Fibroblast of skin of scalp (primary cell): ENCODE data around the gene PRDM1.

Experiments used
- DNase-seq: peaks from one replicate; pipeline ENCODE4 v3.0.0-alpha.2; 2013

The PRDM1 gene

DNA sequence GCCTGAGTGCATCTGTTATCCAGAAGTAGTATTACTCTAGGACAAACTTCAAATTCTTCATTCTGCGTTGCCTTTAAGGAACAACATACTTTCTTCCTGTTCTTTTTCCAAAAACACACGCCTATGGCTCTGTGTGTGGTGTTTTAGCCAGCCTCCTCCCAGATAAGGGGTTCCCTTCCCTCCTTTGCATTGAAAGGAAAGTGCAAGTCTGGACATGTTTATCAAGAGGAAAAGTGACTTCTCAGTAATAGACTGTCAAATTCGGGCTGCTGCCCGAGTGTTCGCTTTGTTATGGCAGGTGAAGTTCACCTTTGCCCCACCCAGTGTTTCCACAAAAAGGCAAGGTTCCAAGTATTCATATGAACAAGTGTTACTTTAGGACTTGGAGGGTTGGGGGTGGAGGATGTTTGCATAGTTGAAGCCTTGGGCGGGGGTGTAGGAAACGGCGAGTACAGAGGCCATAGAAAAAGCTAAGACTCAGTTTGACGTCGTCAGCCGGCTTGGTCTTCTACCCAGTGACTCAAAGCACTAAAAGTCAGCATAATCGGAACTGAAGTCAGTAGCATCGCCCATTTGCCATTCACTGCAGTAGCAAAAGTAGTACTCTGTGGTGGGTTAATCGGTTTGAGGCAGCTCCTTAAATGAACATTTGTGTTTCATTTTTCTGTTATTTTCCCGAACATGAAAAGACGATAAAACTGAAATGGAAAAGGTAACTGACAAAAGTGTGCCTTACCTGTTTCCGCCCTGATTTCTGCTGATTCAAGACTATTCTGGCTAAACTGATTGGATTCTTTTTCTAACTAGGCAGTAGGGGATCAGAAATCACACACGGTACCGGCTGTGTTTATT is 12.5 kb downstream of the PRDM1 start:
- DNase-seq, result peak; percentile 64

DNA sequence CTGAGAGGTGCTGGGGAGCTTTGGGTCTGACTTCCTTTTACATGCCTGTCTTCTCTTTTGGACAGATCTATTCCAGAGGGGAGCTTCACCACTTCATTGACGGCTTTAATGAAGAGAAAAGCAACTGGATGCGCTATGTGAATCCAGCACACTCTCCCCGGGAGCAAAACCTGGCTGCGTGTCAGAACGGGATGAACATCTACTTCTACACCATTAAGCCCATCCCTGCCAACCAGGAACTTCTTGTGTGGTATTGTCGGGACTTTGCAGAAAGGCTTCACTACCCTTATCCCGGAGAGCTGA is 13.1 kb downstream of the PRDM1 start:
- peak; percentile 55 for DNase-seq

DNA sequence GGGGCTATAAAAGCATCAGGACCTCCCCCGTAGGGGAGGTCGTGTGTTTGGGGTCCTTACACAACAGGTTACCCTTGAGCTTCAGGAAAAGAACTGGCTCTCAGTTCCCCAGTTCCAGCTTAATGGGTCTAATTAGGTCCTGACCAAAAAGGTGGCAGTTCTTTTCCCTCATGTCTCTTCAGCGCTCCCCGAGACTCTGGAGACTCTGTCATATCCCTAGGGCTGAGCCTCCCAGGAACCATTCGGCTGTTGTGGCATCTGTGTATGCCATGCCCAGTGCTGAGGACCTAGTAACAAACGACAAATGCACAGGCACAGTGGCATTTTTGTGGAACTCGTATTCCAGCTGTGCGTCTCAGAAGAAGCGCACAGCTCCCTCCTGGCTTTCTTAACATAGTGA is 14.6 kb downstream of the PRDM1 start:
- no peak for DNase-seq

DNA sequence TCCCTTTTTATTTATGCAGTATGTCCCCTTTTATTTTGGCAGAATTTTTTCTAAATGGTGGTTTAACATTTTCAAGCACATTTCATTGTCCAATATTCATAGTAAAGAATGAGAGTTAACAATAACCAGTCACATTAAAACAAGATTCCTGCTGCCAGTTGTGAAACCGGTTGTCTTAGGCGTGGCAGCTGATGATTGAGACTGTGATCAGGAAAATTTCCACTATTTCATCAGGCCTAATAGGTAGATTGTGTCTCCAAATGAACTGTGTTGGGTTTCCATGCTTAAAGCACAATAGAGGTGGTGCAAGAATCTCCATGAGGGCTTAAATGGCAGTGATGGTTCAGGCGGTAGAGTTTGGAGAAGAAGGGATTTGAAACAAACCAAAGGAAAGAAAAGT is 15.3 kb downstream of the PRDM1 start:
- no peak for DNase-seq

DNA sequence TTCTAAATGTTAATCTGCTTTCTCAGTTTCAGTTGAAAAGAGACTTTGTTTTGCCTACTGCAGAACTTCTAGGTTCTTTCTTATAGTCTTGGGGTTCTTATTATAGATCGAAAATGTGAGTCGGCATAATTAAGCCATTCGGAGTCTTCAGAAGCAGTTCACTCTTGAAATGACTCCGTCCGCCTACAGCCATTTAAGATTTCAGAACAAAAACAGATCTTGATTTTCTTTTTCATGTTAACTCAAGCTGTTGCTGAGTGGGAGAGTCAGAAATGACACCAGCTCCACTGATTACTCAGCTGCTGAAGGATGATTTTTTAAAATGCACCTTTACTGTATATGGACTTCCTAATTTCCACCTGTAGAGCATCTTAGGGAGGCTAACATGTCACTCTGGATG is 15.9 kb downstream of the PRDM1 start:
- DNase-seq, result no peak

DNA sequence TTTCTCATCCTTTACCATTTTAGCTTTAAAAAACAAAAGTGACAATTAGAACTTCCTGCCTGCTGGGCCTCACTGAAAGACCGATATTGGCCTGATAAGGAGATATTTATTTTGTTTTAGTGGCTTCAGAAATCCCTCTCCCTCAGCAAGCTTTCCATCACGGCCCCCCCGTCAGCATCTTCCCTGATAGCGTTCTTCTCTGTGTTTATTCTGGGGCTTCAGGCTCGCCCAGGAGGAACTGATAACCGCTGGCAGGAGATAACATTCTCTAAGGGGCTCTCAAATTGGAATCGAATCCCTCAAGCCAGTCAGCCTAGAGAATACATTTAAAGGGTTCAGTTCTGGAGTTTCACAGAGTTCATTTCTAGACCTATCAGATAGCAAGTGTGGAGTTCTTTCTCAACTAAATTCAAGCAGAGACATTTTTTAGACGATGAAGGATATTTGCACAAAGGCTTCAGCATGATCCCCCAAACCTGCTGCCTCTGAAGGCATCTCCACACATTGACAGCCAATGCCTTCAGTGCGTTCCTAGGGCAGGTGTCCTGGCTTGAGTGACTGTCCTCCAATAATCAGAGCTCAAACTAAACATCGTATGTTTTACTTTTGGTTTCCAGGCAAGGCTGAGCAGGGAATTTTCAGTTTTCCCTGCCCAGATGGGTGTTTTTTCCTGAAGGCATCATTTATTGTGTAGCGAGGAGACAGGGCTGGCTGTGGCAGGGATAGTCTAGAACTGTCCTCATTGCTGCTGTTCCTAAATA is 17.0 kb downstream of the PRDM1 start:
- no peak for DNase-seq

DNA sequence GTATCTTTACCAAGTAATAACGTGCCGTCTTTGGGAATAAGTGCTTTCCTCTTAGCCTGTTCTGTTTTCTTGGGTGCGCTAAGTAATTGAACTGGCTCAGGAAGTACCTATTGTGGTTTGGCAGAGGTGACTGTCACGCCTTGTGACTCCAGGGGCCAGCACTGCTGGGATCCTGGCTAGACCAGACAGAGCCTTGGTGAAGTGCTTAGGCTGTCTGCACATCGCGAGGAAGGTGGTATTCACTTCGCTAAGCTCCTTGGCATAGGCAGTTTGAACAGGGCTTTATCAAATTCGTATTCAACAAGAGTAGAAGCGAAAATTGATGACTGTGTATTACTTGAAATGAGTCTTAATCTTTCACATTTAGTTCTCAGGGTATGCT is 17.6 kb downstream of the PRDM1 start:
- DNase-seq, result no peak

DNA sequence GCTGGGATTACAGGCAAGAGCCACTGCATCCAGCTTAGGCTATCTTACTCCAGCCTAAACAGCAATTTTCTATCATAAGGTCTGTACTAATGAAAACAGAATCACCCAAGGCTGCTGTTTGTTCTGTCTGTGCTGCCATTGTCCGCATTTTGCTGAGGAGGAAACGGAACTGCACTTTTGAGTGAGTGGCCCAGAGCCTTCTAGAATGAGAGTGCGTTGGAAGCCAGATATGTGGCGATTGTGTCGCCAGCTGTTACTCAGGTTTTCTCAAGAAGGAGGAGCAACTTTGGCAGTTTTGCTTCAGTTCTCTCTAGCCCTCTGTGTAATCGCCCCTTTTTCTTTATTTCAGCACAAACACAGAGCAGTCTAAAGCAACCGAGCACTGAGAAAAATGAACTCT is 18.3 kb downstream of the PRDM1 start:
- no peak for DNase-seq

DNA sequence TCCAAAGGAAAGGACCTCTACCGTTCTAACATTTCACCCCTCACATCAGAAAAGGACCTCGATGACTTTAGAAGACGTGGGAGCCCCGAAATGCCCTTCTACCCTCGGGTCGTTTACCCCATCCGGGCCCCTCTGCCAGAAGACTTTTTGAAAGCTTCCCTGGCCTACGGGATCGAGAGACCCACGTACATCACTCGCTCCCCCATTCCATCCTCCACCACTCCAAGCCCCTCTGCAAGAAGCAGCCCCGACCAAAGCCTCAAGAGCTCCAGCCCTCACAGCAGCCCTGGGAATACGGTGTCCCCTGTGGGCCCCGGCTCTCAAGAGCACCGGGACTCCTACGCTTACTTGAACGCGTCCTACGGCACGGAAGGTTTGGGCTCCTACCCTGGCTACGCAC is 18.8 kb downstream of the PRDM1 start:
- DNase-seq, result no peak

DNA sequence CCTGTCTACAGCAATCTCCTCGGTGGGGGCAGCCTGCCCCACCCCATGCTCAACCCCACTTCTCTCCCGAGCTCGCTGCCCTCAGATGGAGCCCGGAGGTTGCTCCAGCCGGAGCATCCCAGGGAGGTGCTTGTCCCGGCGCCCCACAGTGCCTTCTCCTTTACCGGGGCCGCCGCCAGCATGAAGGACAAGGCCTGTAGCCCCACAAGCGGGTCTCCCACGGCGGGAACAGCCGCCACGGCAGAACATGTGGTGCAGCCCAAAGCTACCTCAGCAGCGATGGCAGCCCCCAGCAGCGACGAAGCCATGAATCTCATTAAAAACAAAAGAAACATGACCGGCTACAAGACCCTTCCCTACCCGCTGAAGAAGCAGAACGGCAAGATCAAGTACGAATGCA is 19.4 kb downstream of the PRDM1 start:
- DNase-seq, result no peak

DNA sequence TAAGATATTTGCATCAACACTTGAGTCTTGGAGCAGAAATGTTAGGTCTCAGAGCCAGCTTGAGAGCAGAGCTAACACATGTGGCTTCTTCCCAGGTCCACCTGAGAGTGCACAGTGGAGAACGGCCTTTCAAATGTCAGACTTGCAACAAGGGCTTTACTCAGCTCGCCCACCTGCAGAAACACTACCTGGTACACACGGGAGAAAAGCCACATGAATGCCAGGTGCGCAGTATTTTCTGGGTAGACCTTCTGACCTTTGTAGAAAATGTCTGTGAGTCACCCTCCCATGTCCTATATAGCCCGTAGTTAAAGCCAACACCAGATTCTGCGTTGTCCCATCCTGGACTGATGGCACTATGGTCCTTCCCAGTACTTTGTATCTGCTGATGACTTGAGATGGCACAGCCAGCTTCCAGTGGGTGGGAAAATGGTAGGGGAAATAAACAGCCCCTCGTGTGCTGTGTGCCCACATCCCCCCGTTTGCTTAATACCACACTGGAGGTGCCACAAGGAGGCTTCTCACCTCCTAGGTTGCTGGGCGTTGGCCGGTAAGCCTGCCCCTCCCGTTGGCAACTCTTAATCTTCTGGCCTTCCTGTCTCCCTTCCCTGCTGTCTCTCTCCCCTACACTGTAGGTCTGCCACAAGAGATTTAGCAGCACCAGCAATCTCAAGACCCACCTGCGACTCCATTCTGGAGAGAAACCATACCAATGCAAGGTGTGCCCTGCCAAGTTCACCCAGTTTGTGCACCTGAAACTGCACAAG is 20.3 kb downstream of the PRDM1 start:
- no peak for DNase-seq

DNA sequence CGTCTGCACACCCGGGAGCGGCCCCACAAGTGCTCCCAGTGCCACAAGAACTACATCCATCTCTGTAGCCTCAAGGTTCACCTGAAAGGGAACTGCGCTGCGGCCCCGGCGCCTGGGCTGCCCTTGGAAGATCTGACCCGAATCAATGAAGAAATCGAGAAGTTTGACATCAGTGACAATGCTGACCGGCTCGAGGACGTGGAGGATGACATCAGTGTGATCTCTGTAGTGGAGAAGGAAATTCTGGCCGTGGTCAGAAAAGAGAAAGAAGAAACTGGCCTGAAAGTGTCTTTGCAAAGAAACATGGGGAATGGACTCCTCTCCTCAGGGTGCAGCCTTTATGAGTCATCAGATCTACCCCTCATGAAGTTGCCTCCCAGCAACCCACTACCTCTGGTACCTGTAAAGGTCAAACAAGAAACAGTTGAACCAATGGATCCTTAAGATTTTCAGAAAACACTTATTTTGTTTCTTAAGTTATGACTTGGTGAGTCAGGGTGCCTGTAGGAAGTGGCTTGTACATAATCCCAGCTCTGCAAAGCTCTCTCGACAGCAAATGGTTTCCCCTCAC is 21.0 kb downstream of the PRDM1 start:
- no peak for DNase-seq

DNA sequence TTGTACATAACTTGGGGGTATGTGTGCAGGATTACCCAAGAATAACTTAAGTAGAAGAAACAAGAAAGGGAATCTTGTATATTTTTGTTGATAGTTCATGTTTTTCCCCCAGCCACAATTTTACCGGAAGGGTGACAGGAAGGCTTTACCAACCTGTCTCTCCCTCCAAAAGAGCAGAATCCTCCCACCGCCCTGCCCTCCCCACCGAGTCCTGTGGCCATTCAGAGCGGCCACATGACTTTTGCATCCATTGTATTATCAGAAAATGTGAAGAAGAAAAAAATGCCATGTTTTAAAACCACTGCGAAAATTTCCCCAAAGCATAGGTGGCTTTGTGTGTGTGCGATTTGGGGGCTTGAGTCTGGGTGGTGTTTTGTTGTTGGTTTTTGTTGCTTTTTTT is 22.0 kb downstream of the PRDM1 start:
- no peak for DNase-seq

DNA sequence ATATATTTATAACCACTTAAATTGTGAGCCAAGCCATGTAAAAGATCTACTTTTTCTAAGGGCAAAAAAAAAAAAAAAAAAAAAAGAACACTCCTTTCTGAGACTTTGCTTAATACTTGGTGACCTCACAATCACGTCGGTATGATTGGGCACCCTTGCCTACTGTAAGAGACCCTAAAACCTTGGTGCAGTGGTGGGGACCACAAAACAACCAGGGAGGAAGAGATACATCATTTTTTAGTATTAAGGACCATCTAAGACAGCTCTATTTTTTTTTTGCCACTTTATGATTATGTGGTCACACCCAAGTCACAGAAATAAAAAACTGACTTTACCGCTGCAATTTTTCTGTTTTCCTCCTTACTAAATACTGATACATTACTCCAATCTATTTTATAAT is 22.9 kb downstream of the PRDM1 start:
- DNase-seq, result no peak

DNA sequence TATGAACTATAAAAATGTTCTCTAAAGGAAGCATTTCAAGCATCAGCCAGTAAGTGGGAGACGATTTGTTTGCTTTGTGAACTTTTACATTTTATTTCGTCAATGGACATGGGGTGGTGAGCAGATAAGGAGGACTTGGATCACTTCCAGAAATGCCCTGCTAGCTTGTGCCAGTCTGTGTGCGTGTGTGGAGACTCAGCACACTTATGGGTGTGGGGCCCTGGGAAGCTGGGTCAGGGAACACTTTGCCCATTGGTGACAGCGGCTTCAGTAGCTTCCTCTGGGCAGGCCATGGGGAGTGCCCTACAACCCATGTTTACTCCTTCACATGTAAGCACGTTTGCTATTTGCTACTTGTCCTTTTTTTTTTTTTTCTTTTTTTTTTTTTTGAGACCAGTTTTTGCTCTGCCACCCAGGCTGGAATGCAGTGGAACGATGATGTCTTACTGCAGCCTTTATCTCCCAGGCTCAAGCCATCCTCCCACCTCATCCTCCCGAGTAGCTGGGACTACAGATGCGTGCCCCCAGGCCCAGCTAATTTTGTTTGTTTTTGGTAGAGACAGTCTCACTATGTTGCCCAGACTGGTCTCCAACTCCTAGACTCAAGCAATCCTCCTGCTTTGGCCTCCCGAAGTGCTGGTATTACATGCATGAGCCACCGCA is 24.2 kb downstream of the PRDM1 start:
- no peak for DNase-seq

DNA sequence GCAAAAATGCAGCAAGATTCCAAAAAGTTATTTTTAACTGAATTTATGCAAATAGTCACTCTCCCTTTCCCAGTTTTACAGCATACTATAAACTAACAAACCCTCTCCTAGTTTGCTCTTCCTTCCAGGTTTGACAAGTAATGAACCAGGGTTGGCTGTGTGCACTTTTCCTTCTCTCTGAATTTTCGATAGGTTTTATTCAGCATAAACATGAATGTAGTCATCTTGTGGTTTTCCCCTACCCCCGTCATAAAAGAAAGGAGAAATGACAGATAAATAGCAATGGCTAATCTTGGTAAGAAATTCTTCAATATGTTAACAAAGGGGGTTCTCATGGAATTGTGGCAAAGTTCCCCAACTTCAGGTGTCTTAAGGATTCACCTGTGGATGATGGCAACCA is 26.3 kb downstream of the PRDM1 start:
- DNase-seq, result peak; percentile 21

DNA sequence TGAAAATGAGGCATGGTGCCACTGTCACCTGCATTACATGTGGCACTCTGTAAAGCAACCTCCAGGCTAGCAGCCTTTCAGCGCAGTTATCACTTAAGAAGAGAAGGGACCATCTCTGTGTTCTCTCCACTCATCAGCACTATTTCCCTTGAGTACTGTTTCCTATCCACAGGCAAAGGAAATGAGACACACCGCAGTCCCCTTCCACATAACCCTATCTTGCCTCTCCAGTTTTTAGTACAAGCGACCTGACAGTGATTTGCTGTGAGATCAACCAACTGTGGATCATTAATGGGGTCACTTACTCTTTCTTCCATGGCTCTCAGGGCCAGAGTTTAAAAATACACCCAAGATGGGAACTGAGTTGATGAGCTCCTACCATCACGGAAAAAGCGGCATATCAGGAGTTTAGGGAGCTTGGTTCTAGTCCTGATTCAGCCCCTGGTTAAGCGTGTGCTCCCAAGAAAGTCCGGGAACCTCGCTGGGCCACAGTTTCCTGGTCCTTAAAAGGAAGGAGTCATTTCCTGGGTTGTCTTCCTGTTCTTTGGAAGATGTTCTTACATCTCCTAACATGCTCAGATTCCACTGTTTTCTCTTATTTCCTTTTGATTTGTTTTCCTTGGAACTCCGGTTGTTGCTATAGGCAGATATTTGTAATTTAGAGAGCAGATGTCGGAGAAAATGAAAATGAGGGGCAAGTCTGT is 27.3 kb downstream of the PRDM1 start:
- DNase-seq, result no peak

DNA sequence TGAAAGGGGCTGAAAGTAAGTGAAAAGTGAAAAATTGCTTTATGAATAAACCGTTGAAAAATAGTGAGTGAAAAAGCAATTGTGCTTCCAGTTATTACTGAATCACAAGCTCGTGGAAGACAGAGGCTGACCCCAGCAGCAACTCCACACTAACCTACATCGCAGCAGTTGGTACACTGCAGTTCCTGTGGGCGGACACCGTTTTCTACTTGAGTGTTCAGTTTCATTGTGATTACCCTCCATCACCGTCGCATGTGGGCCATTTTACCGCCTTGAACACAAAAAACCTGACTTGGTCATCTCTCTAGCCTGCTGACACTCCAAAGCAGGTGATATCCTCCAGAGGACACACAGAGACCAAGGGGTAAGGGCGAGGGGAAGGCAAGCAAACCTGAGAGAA is 28.4 kb downstream of the PRDM1 start:
- no peak for DNase-seq

DNA sequence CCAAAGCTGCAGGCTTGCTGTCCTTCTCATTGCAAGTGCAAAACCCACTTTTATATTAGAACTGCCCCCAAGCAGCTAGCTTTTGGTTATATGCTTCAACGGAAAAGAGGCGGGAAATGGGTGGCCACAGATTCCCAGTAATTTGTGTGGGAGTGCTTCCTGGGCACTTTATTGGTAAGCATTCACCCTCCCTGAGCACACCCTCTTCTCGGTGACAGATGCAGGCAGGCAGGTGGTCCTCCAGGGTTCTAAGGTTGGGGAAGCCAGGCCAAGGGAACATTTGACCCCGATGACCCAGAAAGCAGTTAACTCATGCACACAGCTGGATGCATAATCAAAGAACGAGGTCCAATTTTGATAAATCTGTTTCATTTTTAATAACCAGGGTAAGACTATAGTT is 29.1 kb downstream of the PRDM1 start:
- no peak for DNase-seq

DNA sequence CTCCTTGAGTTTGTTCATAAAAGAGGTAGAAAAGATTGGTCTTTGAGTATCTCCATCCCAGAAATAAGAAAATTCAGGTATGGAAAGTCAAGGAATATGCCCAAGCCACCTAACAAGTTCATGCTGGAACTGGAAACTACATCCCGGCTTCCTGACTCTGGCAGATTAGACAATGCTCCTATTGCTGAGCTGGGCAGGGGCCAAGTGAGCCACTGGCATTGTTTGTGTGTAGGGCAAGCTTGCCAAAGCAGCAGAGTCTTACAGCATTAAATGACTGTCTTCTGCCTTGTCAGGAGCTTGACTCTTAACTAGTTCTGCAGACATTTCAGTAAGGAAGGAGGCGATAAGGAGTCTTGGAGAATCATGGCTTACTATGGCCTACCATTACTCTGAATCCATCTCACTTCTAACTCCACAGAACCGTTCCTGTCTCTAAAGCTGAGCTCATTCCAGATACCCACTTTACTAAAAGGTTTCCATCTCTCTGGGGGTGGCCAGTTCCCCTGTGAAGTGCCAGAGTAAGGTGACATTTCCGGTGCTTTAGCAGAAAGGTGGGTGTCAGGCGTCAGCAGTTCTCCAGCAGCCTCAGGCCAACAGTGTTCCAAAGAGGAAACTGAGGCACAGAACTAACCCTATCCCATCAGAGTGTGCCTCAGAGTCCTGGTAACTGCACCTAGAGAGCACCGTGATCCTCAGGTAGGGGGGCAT is 30.1 kb downstream of the PRDM1 start:
- DNase-seq, result no peak

DNA sequence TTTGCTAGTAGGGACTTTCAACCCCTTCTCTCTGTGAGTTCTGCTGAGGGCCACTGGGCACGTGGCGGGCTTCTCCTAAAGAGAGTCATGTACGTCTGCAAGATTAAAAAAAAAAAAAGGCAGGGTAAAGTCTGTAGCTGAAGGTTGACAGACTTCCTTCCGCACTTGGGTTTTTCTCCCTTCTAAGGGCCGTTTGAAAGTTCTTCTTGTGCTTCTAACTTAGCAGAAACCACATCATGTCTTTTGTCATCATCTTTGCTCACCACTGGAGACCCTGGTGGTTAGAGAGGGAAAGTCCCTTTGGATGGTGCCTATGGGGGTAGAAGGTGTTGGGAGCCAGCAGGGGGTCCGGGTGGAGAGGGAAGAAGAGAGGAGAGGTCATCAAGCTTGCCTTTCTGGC is 31.4 kb downstream of the PRDM1 start:
- no peak for DNase-seq
